Stimulated activated CD8-positive, alpha-beta memory T cell treated with anti-CD3 and anti-CD28 coated beads, Interleukin-15, amount 100 ng/mL, for 4 hours (primary cell): Measurements from ENCODE around the gene GAREM1.
"Not testable (repeated sequence)": the region's sequence is repeated elsewhere in the genome, so short reads cannot be mapped to it uniquely, and the experiment has no call there.

ENCODE experiments used
- DNase-seq, 2 donors: peaks; one replicate each; pipeline ENCODE4 v3.0.0-alpha.2; 2020; ENCODE audit warnings: low read depth in 2 of 2

Gene GAREM1

DNA sequence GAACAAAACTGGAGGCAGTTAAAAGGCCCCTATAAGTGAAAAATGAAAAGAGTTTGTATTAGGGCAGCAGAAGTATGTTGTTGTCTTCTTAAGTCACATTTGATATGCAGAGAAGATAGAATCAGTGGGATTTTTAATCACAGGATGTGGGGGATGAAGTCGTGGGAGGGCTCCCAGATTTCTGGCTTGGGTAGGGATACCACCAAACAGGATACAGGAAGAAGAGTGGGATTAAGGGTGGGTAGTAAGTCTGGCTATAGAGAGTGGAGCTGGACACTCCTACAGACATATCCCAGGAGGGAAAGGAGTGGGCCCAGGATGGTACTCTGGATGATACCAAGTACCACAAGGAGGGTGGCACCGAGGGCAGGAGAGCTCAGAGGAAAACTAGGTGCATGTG lies 99.3 kb downstream of the GAREM1 start:
- DNase-seq: no peak

DNA sequence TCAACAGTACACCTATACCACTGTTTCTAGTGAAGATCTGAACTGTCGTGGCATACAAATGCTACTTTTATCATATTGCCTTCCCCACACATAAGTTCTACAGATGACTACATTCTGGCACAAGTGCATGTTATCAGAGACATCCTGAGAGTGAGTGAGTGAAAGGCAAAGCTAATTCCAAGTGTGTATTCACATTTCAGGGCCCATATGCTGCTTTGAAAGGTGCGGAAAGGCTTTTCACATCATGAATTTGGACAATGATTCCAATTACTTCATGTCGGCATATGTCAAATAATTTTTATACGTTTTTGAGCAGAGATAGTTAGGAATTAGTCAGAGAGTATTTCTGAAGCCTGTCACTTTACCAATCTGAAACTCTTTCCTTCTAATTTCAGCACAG lies 101.7 kb downstream of the GAREM1 start:
- no peak for DNase-seq

DNA sequence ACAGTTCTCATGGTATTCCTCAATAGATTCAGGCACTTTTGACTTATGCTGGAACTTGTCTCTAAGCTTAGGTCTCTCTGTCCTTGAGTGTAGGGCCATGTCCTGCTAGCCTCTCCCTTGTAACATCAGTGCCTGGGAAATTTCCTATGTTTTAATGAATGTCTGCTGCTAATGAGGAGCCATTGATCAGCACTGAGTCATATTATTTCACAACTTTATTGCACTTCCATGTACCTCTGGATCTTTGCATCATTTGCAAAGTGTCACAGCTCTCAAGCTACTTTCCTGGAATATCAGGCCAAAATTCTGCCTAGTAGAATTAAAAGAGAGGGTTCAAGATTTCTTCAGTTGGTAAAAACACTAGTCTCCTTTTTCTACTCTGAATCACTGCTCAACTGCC lies 102.5 kb downstream of the GAREM1 start:
- no peak for DNase-seq

DNA sequence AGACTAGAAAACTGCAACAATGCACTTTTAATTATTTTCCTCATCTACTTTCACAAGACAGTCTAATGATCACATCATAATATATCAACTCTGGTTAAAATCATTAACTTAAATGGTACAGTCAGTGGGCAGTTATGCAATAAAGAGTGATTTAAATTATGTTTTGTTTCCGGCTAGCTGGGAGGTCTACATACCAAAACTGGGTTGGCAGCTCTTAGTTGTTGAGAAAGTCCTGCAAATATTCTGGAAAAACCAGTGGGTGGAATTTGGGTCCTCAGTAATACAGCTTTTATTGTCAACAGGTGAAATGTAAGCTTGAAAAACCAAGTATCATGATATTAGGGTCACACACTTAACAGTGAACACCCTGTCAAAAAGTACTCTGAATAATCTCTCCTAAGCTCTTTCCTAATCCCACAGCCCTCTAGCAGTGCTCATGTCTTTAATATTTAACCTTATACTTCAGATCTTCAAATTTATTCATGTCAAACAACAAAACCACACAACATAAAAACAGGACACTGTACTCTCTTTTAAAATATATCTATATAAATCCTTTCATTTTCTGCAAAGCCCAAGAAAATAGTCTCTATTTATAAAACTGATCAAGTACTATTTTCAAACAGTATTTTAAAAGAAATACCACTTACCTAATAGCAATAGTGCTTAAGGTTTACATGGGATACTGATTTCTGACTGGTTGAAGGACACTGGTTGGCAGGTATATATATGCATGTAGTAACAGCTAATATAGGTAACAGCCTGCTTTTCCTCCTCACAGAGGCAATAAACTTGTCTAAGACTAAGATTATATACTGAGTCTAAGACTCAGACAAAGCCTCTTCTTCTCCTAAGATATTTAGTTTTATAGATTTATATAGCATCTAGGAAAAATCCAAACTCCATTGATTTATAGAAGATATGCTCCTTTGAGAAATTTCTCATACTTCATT lies 103.8 kb downstream of the GAREM1 start:
- no peak for DNase-seq

DNA sequence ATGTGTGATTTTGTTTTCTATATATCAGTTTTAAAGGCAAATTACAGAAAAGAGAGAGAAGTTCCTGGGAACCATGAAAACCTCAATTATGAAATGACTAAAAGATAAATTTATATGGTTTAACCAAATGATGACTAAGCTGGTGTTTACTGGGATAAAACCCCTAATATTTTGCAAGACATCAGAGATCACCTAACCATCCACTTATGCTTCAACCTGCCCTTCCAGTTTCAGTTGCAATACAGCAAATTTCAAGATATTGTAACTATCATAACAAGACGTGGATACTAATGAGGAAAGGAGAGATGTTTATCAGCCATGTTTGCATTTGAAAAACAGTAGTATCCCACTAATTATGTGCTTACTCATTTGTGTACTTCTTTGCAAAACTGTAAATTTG lies 108.2 kb downstream of the GAREM1 start:
- no peak for DNase-seq

DNA sequence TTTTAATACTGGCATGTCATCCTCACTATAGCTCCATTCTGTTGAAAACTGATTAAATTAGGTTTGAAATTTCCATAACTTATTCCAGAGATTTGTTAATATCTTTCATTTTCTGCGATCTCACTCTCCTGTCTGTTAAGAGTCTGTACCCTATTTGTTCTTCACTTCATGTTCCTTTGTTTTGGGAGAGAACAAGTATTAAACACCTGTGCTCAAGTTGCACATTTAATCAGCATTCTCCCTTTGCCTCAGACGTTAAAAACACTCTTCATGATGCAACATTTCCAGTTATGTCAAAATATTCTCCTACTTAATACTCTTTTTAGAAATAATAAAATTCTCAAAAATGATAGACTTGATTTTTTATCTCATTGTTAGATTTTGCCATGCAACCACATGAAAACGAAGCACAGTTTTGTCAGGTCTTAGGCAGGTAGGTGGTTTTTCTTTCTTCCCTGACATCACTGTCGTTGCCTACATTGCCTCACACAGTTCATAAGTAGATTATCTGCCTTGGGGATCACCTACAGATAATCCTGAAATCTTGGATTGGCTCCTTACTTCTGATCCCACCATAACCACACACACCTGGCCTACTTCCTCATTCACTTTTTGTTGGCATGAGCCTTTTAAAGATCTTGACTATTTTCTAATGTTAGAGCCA lies 109.9 kb downstream of the GAREM1 start:
- DNase-seq: no peak

DNA sequence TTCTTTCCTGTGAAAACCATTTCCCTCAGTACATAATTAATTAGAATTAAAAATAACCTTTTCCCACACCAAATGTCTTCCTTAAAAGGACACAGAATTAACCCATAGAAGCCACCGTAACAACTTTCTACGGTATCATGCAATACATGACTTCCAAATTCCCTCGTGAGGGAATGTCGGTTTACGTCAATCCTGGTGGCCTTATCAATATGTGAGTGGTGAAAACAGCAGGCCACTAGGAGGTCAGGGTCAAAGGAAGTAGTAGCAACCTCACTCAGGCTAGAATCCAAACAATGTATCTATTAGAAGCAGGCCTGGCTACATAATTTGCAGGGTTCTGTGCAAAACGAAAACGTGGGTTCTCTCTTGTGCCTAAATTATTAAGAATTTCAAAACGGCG lies 112.2 kb downstream of the GAREM1 start:
- DNase-seq: no peak

DNA sequence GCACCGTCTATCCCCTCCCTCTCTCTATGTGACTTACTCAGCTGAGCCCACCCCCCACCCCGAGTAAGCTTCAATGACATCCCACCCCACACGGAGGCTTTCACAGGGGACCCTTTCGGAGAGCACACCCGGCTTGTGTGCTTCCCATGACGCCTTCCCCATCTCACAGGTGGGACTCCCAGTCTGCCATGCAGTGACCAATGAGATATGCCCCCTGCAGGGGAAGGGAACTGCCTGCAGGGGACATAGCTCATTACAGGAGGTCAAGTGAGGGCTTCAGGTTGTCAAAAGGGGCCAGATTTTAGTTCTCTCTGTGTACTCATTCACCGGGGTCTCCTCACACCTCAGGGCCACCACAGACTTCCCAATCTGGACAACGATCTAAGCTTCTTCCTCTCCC lies 112.6 kb downstream of the GAREM1 start:
- DNase-seq: no peak

DNA sequence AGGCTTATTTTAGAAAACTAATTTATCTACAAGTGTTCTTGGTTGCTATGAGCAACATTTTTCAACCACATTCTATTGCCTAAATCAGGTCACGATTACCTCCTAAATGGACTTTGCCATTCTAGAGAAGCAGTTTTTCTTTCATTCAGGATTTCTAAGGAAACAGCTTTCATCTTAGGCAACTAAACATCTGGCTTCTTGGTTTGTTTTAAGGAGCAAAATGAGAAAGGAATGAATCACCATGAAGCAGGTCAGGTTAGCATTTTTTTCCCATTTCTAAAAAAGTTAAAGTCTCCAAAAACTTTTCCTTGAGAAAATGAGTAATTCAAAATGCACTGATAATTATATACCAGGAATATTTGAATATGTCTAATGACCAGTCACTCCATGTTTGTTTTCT lies 114.8 kb downstream of the GAREM1 start:
- DNase-seq: no peak

DNA sequence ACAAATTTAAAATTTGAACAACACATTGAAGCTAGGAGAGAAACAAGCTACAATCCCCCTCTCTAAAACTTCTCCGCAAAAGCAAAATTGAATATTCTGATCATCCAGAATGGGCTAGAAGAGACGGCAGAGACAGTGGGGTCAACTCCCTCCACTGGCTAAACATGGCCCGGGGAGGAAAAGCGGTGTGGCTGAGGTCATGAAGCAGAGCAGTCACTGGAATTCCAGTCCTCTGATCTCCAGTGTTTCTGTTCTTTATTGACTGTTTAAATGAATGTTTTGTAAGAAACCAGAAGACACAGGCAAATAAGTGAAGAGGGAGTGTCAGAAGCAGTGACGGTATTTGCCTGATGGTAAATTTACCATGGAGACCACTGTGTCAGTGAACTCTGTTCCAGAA lies 116.2 kb downstream of the GAREM1 start:
- DNase-seq: no peak

DNA sequence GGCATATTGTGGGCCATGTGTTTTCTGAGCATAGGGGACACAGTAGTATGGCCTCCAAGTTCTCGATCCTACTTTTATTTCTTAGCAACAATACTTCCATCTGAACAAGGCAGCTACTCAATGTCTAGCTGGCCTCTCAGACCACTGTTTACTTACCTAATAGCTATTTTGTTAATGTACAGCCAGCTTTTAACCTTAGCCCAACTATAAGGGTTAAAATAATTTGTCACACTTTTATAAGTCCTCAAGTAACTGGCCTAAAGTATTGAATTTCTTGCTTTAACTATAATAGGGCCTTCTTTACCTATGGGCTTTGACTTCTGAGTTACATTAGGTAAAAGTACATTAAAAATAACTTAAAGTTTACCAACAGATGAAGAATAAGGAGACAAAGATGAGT lies 117.4 kb downstream of the GAREM1 start:
- DNase-seq: no peak

DNA sequence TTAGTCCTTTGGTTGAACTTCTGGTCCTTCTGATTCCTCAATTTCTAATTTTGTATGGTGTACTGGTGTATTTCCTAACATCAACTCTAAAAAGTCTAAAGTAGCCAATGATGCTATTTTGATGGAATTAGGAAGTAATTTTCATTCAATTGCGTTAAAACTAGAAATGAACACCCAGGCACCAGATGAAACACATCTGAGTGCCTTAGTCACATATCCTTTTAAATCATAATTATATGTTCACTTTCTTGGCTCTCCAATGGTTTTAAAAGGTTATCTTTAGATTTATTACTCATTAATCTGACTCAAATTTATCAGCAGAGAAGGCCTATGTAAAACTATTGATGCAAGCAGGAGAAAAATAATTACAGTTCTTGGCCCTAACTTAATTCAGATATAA lies 119.7 kb downstream of the GAREM1 start:
- no peak for DNase-seq

DNA sequence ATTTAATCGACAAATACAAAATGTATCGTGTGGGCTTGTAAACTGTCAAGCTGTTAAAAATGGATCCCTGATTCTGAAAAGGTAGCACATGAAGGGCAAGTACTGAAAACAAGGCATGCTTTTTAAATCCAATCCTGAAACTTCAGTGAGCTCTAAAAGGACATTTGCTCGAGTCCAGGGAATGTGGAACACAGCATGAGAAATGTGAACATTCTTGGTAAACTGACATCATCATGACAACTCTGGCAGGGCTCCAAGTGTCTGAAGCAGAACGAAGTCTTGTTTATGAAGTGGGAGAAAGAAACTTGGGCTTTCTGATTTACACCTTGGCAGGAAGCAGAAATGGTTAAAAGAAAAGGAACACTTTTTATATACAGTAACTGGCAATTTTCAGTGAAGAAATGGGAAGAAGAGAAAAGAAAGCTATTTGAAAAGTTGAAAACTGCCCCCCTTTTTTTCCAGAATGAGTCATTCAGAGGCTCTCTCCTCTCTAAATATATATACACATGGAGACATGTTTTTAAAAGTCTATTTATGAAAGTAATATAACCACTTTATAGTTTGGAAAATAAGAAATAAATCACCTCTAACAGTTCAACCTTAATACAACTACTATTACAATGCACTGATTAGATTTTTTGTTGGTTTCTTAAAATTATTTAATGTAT lies 120.8 kb downstream of the GAREM1 start:
- no peak for DNase-seq

DNA sequence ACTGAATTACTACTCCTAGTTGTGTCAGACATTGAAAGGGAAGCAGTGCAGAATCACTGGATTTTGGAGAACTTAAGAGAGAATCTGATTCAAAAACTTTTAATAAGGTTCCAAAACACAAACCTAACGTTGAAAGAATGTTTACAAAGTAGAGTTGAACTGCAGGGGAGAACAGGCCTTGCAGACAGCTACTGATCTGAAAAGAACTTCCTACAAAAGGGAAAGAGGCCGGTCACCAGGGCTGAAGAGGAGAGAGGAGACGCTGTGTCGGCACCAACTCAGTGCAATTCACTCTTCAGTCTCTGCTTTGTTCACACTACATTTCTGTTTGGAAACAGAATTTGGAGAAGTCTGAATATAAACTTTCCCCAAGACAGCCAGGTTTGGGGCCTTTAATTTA lies 124.0 kb downstream of the GAREM1 start:
- DNase-seq: no peak

DNA sequence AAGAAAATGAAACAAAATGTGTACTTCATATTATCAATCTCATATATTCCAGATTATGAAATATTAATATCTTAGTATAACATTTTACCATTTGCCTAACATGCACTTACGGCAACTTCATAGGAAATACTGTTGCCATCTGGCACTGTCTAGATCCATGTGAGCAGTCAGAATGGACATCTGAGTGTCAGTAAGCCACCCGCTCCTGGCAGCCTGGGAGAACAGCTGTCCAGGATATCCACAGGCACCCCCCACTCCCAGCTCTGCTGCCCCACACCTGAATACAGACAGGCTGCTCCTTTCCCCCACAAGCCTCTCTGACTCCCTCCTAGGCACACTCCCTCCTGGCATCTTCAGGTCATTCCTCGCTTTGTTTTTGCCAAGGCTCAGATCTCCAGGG lies 127.0 kb downstream of the GAREM1 start:
- DNase-seq: no peak

DNA sequence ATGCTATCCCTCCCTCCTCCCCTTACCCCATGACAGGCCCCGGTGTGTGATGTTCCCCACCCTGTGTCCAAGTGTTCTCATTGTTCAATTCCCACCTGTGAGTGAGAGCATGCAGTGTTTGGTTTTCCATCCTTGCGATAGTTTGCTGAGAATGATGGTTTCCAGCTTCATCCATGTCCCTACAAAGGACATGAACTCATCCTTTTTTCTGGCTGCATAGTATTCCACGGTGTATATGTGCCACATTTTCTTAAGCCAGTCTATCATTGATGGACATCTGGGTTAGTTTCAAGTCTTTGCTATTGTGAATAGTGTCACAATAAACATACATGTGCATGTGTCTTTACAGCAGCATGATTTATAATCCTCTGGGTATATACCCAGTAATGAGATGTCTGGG lies 129.6 kb downstream of the GAREM1 start:
- DNase-seq: not testable (repeated sequence)

DNA sequence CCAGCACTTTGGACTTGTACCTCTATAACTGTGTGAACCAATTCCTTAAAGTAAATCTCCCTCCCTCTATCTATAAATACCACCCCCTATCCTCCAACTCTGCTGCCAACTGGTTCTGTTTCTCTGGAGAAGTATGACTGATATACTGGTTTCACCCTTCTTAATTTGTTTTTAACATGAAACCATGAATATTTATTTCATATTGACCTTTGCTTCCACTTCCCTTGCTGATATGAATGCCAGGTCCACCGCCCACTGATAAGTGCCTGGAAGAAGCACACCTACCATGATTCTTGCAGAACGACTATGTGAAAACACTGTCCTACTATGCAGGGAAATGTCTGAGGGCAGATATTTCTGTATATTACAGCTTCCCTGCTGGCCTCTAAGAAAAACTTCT lies 131.6 kb downstream of the GAREM1 start:
- no peak for DNase-seq

DNA sequence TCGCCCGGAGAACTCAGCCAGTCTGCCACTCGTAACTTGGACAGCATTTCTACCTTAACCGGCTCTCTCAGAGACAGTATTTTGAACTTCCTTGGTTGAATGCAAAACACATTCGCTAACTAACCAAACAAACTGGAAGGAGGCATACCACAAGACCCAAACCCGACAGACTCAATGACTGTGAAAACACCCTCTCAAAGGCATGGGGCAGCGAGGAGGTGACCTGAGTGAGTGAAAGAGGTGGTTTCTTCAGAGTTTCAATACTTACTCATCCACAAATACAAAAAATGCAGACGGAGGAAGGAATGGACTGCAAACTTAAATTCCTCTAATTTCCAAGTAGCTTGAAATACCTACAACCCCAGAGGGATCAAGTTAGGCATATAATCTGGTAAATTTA lies 132.9 kb downstream of the GAREM1 start:
- no peak for DNase-seq

DNA sequence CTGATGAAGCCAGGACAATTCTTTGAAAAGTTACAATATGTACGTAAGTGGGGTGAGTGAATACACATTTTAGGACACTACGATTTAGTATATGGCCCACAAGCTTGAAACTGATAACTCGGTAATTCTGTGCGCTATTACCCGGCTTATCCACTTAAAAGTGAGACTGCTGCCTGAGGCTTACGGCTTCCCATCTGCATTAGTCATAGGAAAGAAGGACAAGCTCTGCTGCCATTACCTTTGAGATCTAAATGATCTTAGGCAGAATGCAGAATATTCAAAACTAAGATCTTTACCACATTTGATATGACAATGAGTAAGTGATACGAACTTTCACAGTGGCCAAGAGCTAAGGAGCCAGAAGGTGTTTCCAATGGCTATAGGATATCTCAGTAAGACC lies 133.3 kb downstream of the GAREM1 start:
- DNase-seq: no peak

DNA sequence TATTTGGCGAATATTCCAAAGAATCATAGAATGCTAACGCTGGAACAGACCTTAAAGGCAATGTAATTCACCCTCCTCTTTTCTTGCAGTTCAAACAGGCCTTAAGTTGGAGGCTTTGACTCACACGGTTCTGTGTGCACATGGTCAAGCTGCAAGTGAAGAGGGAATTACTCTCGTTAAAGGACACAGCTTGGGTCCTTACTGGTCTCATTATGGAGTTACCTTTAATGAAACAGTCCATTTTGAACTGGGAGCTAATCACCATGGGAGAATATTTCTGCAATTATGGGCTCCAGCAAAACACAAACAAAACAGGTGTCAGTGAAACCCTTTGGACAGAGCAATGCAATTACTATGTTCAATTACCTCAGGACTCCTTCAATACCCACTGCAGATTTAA lies 135.5 kb downstream of the GAREM1 start:
- no peak for DNase-seq

DNA sequence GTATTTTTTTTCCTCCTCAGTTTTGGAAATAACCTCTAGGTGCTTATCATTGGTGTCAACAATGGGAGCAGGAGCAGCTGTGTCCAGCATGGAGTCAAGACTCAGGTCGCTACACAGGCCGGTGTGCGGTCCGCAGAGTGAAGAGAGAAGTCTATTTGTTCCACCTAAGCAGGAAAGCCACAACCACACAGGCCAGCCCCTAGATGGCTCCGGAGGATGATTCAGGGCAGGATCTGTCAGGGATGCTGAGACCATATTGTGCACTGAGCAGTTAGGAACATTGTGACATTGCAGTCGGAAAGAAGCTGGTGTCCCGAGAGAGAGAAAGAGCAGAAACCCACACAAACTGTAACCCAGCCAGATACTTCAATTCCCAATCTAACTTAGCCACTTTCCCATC lies 136.9 kb downstream of the GAREM1 start:
- DNase-seq: no peak

DNA sequence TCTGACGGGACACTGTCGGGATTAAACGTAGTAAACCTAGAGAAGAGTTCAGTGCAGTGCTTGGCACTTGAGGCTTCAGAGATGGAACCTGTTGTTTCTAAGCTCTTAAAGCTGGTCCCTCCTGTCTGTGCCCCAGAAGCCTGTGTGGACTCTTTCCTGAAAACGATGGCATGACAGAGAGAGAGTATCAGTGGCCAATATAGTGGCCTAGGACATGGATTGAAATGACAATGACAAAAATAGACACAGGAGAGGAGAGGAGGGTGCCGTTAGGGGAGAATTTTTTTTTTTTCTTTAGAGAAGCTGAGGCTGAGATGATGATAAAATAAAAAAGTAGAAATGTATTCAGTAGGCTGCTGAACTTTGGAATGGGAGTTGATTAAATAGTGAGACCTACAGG lies 138.0 kb downstream of the GAREM1 start:
- DNase-seq: no peak

DNA sequence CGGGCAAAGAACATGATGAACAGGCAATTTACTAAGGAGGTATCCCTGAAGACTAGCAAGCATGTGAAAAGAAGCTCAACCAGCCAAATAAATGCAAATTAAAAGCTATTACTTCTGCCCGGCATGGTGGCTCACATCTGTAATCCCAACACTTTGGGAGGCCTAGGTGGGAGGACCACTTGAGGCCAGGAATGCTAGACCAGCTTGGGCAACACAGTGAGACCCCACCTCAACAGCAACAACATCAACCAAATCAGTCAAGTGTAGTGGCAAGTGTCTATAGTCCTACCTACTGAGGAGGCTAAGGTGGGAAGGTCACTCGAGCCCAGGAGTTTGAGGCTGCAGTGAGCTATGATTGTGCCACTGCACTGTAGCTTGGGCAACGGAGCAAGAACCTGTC lies 141.7 kb downstream of the GAREM1 start:
- no peak for DNase-seq
